NCI-H510A (cell line): ENCODE measurements around the gene MUC4.
A peak's percentile ranks its signal among the peaks of the same experiment; 100 is the strongest.
"Not testable (repeated sequence)": the region's sequence is repeated elsewhere in the genome, so short reads cannot be mapped to it uniquely, and the experiment has no call there.

Experiments
- DNase-seq: peaks from one replicate; lab custom pipeline; 2025; lab: John Stamatoyannopoulos, UW

Gene MUC4

DNA sequence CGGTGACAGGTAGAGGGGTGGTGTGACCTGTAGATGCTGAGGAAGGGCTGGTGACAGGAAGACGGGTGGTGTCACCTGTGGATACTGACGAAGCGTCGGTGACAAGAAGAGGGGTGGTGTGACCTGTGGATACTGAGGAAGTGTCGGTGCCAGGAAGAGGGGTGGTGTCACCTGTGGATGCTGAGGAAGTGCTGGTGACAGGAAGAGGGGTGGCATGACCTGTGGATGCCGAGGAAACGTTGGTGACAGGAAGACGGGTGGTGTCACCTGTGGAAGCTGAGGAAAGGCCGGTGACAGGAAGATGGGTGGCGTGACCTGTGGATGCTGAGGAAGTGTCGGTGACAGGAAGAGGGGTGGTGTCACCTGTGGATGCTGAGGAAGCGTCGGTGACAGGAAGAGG lies 27.7 kb downstream of the MUC4 start:
- not testable (repeated sequence) for DNase-seq

DNA sequence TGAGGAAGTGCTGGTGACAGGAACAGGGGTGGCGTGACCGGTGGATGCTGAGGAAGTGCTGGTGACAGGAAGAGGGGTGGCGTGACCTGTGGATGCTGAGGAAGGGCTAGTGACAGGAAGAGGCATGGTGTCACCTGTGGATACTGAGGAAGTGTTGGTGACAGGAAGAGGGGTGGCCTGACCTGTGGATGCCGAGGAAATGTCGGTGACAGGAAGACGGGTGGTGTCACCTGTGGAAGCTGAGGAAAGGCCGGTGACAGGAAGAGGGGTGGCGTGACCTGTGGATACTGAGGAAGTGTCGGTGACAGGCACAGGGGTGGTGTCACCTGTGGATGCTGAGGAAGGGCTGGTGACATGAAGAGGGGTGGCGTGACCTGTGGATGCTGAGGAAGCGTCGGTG lies 30.5 kb downstream of the MUC4 start:
- DNase-seq: not testable (repeated sequence)

DNA sequence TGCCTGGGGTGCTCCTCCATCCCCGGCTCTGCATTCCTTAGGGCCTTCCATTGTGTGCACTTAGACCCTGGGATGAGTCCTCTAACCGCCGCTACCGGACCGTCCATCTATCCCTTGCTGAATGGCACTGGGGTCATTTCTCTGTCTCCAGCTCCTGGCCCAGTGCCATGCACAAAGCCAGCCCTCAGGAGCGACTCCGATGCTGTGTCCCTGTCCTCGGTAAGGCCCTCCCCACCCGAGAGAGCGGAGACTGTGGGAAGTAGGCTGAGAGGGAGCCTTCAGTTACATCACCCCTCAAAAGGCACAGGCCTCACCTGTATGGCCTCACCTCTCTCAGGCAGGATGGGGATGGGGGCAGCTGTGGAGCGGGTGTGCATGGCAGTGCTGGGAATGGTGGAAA lies 33.8 kb downstream of the MUC4 start:
- no peak for DNase-seq

DNA sequence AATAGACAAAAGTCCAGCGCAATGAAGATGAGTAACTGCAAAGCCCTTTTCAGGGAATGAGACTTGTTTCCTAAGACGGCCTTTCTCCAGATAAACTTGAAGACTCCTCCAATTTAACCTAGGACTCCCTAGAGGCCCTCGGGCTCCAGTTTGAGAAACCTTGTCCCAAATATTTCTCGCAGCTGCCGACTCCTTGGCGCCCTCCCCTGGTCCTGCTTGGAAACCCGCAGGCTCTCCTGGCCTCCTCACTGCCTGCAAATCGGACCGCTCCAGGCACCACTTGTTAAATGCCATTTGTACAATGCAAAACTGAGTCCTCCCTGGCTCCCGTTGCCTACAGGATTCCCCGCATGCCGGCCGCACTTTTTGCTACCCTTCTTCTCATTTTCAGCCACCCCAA lies 36.8 kb downstream of the MUC4 start:
- DNase-seq: peak; percentile 18

DNA sequence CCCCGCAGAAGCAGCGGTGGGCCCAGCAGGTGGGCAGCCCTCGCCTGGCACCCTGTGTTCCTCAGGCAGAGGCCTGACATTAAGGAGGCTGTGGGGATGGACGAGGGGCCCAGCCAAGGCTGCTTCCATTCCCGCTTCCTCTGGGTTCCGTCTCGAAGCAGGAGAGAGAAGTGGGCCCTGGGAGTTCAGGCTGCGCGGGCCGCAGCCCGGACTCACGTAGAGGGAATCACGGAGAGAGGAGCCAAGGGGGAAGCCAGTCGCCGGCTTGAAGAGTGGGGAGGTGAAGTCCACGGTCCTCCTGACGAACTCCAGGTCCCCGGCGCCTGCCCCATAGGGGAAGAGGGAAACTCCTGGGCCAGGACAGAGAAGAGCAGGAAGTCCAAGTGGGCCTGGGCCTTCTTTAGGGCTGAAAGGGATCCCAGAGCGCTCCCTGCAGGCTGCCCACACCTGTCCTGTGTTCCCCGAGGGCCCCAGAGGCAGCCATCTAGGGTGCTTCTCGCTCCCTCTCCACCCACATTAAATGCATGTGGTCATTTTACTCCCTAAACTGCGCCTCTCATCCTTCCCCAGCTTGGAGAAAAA lies 37.7 kb downstream of the MUC4 start:
- DNase-seq: no peak

DNA sequence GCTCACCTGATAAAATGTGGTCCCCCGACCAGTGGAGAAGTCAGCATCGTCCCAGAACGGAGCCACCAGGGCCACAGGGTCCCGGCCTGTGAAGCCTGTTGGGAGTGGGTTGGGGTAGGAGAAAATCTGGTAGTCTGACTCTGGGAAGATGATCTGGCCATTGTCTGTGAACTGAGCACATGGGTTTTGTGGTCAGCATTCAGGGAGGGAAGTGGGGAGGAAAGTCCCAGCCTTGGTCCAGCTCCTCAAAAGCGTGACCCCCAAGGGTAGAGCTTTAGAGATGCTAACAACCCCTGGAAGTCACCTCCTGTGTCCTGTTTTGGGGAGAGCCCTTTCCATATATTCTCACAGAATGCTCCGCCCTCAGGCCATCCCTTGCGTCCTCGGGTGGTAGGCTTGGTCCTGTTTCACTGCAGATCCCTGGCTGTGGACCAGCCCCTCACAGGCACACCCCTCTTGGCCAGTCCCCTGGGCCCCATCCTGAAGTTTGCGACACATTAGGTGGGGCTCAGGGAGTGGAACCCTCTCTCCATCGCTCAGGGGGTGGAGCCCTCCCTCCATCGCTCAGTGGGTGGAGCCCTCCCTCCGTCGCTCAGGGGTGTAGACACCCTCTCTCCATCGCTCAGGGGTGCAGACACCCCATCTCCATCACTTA lies 40.0 kb downstream of the MUC4 start:
- DNase-seq: no peak

DNA sequence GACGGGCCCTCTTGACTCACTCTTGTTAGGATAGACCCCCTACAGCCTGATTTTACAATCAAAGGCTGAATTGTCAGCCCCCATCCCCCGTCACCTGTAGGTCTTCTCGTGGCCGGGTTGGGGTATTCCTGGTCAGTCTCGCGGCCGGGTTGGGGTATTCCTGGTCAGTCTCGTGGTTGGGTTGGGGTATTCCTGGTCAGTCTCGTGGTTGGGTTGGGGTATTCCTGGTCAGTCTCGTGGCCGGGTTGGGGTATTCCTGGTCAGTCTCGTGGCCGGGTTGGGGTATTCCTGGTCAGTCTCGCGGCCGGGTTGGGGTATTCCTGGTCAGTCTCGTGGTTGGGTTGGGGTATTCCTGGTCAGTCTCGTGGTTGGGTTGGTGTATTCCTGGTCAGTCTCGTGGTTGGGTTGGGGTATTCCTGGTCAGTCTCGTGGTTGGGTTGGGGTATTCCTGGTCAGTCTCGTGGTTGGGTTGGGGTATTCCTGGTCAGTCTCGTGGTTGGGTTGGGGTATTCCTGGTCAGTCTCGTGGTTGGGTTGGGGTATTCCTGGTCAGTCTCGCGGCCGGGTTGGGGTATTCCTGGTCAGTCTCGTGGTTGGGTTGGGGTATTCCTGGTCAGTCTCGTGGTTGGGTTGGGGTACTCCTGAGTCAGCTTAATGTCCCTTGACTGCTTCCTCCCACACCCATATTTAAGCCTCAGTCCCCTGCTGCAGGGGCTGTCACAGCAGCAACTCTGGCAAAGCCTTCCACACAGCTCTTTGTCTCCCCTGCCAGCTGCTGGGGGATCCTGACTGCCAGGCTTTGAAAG lies 40.7 kb downstream of the MUC4 start:
- DNase-seq: not testable (repeated sequence)

DNA sequence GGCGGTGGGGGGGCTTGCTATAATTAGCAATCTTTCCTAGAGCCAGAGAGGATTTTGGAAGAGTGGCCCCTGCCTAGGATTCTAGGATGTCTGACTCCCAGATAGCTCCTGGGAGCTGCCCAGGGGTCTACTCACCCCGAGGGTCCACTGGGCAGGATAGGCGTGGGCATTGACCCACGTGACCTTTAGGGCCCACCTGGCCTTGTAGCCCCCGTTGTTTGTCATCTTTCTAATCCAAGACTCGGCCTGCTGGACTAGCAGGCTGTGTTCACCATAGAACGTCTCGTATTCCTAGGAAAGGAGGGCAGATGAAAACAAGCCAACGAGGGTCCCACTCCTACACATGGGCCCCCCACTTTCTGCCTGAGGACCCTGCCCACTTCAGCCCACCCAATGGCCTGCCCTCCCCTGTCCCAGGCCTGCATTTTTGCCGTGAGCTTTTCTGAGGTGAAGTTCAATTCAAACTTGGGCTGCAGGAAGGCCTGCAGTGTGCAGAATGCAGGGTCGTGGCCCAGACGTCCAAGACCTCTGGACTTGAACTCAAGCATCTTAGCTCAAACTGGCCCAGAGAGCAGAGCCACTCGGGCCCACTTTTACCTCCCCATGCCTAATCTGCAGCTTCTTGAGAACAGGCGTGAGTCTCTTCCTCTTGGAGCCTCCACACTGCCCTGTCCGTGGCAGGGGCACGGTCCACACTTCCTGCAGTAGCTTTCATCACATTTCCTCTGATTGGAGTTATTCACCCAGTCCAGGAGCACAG lies 41.5 kb downstream of the MUC4 start:
- no peak for DNase-seq

DNA sequence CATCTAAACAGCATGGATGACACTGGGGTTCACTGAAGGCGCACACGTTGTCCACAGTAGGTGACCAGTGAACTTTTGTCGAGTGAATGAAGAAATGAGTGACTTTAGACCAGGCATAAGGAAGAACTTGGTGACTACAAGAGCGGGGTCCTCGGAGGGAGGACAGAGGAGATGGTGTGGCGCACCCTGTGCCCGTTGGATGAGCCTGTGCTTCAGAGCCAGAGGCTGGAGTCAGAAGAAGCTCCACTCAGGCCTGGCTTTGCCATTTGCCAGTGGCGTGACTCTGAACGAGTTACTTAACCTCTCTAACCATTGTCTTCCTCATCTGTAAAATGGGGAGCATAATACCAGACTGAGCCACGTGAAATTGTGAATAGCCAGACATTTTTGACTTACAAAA lies 42.2 kb downstream of the MUC4 start:
- no peak for DNase-seq

DNA sequence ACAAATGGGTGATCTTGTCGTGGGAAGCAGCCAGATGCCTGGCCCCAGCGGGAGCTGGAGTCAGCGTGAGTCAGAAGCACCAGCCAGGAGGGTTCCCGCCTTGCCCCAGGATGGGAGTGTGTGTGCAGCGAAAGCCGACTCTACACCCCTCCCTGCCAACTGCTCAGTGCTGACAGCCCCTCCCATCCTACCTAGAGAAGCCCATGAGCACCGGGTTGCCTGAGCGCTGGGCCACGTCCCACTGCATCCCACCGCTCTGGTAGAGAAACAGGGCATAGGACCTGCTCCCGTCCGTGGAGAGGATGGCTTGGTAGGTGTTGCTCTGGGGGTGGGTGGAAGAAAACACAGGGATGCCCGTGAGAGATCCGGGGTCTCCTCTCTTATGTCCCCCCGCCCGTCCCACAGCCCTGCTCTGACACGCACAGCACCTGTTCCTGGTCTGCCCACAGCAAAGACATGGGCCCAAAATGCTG lies 42.9 kb downstream of the MUC4 start:
- no peak for DNase-seq

DNA sequence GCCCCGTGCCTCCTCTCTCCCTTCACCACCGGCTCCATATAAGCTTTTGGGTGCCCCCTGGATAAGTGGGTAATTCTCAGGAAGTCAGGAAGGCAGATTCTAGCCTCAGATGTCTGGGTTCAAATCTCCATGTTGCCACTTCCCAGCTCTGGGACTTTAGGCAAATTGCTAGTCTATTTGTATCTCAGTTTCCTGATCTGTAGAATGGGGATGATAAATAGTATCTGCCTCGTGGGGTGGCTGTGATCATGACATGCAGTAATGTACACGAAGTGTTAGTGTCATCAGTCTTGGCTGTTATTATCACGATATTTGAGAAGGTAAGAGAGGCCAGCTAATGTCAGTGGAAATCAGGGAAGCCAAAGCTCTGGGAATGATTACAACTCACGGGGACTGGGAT lies 43.3 kb downstream of the MUC4 start:
- no peak for DNase-seq

DNA sequence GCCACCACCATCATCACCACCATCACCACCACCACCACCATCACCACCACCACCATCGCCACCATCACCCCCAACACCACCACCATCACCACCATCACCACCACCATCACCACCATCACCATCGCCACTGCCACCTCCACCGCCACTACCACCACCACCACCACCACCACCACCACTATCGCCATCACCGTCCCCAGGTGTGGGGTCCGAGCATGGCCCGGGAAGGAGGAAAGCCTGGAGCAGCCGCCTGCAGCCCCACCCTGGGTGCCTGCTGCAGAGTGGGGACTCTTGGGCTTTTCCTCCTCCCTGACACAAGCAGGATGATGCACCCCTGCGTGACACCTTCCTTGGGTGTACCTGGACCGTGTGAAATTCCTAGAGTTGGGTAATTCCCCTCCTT lies 43.9 kb downstream of the MUC4 start:
- DNase-seq: no peak

DNA sequence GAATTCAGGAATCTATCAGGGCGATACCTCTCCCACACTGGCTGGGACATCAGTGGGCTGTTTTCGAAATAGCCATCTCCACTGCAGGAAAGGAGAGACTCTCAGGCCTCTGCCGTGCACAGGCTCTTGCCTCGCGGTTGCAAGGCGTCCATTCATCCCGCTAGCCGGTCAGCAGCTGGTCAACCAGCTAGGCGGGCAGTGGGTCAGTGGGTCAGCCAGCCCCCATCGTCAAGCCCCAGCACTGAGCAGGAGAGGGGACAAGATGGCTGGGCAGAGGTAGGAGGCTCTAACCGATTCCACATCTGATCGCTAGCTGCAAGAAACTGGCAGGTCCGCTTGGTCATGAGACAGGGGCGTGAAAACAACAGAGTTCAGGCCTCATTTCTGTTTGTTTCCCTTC lies 45.1 kb downstream of the MUC4 start:
- no peak for DNase-seq

DNA sequence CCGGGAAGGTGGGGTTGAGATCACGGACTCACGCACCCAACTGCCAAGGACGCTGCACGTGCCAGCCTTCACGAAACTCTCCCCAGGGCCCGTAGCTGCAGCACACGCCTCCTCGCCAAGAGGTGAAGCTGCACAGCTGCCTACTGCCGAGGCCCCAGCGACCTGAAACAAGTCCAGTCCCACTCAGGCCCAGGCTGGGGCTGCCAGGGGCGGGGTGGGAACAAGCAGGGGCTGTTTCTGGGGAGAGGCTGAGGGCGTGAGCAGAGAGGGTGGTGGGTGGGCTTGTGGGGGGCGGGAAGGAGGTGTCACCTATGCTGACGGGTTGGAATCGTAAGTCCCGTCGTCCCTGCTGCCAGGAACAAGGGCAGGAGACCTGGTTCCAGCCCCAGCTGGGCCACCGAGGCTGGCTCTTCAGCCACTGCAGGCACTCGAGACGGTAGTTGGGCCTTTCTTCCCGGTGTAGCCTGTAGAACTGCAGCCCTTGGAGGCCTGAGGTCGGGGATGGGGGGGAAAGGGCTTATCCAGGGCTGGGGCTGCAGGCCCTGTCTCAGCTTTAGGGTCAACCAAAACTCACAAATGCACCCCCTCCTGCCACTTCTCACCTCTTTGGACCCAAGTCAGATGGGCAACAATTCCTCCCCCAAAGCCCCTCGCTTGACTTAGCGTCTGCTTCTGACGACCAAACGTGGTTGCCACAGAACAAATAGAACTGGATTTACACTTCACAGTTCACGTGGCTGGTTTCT lies 46.6 kb downstream of the MUC4 start:
- DNase-seq: no peak

DNA sequence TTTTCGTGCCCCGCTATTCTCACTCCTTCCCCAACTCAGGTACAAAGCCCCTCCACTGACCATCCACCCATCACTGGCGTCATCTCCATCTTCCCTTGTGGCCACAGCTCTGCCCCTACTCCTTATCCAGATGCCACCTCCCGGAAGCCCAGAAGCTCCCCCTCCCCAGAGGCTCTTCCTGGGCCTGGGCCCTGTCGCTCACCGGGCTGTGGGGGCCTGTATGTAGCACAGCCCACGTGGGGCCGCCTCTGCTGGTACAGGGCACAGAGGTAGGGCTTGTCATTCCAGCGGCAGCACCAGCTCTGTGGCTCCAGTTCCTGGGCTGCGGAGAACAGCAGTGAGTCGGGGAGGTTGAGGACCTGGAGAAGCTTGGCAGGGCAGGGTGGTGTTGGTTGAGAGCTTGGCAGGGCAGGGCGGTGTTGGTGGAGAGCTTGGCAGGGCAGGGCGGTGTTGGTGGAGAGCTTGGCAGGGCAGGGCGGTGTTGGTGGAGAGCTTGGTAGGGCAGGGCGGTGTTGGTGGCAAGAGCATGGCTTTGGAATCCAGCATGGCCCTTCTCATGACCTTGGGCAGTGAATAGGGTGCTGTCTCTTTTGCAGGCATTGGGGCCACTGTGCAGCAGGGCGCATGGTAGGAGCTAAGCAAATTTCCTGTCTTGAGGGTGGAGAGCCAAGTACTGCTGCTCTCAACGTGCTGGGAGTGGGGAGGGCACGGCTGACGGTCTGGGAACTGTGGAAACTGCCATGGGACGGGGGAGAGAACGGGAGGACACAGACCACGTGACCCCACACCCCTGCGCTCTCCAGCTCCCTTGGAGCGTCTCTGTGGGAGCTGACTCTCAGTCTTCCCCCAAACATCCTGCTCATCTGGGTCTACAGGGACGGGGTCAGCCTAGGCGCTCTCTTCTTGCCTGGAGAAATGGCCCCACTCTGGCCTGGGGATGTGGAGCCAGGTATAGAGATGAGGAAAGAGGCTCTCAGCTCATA lies 47.6 kb downstream of the MUC4 start:
- DNase-seq: no peak

DNA sequence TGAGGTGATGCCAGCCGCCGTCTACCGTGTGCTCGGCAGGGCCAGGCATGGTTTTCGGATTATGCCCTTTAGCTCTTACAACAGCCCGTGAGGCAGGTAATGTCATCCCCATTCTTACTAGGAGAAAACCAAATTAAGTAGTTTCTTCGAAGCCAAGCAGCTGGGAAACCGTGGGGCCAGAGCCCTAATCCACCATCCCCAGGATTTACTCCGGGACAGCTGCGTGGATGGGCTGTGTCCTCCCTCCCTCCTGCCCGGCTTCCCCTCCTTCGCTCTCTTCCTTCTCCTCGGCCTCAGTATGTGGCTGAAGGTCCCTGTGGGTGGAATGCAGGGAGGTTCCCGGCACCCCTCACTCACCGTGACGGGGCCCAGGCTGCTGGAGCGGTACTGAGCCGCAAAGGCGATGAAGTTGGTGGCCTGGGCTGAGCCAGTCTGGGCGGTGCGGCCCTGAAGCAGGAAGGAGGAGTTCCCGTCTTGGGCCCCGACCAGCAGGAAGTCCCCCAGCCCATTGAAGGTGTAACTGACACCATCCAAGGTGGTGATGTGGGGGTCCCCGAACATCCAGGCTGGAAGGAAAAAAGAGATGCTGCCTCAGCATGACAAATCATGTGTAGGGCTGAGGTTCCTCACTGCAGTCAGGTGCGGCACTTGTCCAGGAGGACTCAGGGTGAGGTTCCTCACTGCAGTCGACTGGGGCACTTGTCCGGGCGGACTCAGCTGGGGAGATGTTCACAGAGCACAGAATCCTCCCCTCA lies 48.5 kb downstream of the MUC4 start:
- DNase-seq: no peak

DNA sequence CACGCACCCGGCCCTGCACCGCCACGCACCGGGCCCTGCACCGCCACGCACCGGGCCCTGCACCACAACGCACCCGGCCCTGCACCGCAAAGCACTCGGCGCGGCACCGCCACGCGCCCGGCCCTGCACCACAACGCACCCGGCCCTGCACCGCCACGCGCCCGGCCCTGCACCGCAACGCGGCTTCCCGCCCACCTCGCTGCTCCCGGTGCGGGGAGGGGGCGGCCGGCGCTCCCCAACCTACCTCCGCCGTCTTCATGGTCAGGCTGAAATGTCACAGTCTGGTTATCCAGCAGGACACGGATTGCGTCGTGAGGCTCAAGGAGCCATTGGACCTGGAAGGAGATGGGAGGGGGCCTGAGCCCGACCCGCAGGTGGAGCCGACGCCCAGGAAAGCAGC lies 49.1 kb downstream of the MUC4 start:
- no peak for DNase-seq

DNA sequence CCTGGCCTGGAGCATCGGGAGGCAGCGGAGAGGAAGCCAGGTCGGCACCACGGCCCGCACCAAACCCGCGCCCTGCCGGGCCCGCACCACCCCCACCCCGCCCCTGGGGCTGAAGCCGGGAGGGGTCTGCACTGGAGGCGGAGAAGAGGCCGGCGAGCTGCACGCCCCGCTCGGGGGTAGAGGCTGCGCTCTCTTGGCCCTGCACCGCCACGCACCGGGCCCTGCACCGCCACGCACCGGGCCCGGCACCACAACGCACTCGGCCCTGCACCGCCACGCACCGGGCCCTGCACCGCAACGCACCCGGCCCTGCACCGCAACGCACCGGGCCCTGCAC lies 49.5 kb downstream of the MUC4 start:
- DNase-seq: no peak

DNA sequence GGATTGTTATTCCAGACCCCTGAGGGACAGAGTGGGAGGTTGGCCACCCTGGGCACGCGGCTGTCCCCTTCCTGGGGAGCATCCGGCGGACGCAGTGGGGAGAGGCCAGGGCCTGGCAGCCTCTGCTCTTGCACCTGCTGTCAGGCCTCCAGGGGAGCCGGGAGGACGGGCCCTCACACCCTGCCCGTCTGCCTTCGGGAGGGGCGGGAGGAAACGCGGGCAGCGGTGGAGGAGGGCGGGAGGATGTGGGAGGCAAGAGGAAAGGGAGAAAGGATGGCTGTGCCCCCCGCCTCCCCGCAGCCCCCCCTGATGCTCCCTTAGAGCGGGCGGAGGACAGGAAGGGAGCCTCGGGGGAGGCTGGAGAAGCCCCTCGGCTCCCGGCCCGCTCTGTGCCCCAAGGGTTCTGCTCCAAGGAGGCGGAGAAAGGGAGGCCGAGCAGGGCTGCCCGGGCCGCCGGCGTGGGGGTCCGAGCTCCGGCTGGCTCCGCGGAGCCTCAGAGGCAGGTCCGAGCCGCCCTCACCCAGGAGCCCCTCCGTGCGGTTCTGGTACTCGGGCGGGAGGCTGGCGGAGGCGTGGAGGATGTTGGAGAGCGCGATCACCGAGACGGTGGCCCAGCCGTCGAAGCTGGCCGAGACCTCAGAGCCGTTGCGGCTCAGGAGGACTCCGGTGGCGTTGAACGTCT lies 50.0 kb downstream of the MUC4 start:
- DNase-seq: peak; percentile 31
